ENCODE results near the gene AP2A2. TPM values are rescaled to one million over a fixed set of nuclear protein-coding genes. Genes with fewer than 3 reads are reported as not detected.
A peak's percentile ranks its signal among the peaks of the same experiment; 100 is the strongest.

AP2A2 gene
- total and polyA plus RNA-seq, 10 donors, result 32.7 to 321 (median 153) TPM

DNA sequence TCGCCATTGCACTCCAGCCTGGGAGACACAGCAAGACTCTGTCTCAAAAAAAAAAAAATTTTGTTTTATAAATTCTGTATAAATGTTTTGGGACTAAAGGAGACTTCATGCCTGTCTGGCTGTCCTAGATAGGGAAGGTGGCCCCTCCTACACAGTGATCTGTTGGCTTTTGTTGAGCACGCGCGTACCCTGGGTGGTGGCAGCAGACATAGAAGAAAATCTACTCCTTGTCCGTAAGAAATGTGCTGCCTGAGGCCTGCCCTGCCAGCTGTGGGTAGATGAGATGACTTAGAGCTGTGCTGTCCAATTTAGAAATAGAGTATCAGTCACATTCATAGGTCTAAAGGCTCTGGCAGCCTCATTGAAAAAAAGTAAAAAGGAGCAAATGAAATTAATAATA lies 37.0 kb downstream of the AP2A2 start:
- no peak for DNase-seq
- H3K36me3 ChIP-seq, result peaks cover 0 to 94% (median 31%) of the 10 kb centered on the region in 6 donors
- H3K9me3 ChIP-seq, result no peaks in the 10 kb centered on the region
- no peaks in the 10 kb centered on the region for H3K27me3 ChIP-seq (replicated peaks in 1 of 7)
- TF ChIP-seq POLR2AphosphoS5 (IDR thresholded peaks at IDR 0.05), result no peak
- TF ChIP-seq, protein P1, sequence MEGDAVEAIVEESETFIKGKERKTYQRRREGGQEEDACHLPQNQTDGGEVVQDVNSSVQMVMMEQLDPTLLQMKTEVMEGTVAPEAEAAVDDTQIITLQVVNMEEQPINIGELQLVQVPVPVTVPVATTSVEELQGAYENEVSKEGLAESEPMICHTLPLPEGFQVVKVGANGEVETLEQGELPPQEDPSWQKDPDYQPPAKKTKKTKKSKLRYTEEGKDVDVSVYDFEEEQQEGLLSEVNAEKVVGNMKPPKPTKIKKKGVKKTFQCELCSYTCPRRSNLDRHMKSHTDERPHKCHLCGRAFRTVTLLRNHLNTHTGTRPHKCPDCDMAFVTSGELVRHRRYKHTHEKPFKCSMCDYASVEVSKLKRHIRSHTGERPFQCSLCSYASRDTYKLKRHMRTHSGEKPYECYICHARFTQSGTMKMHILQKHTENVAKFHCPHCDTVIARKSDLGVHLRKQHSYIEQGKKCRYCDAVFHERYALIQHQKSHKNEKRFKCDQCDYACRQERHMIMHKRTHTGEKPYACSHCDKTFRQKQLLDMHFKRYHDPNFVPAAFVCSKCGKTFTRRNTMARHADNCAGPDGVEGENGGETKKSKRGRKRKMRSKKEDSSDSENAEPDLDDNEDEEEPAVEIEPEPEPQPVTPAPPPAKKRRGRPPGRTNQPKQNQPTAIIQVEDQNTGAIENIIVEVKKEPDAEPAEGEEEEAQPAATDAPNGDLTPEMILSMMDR (IDR thresholded peaks at IDR 0.05 in 8 of 11, conservative IDR thresholded peaks at IDR 0.05 in 3 of 11), result no peak
- no peak for TF ChIP-seq POLR2A (IDR thresholded peaks at IDR 0.05)
- no peak overlapping the region for H3K4me3 ChIP-seq
- WGBS, 5 donors, result 88 to 97% (median 95%) methylated on average over 5 of the region's 5 CpGs
- H3K27ac ChIP-seq, result peak overlapping the region in 1 of 8 donors; percentile 38
- intact Hi-C loops (cut with DNase I; ENCODE audit: low total_unique reads), result no loop called here
- peaks cover 0 to 52% (median 26%) of the 10 kb centered on the region in 6 donors for H3K4me1 ChIP-seq

DNA sequence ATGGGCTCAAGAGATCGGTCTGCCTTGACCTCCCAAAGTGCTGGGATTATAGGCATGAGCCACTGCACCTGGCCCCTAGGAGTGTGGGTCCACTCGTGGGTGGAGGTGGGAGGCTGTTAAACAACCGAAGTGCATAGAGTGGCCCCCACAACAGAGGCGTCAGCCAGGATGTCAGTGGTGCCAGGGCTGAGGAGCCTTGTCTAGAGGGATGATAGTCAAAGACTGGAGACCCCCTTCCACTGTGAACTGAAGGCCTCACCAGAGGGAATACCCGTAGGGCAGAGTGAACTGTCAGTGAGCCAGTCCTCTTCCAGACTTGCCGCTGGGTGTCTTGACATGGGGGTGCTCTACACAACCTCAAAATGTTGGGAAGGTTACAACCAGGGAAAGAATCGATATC lies 38.2 kb downstream of the AP2A2 start:
- H3K36me3 ChIP-seq, result peaks cover 0 to 94% (median 31%) of the 10 kb centered on the region in 6 donors
- 94 to 97% (median 96%) methylated on average over 7 of the region's 7 CpGs for WGBS, 5 donors
- peaks cover 0 to 52% (median 31%) of the 10 kb centered on the region in 6 donors for H3K4me1 ChIP-seq
- TF ChIP-seq POLR2A (IDR thresholded peaks at IDR 0.05), result no peak
- no peak for TF ChIP-seq POLR2AphosphoS5 (IDR thresholded peaks at IDR 0.05)
- TF ChIP-seq, protein P1 (IDR thresholded peaks at IDR 0.05 in 8 of 11, conservative IDR thresholded peaks at IDR 0.05 in 3 of 11), result no peak
- H3K4me3 ChIP-seq, result no peak overlapping the region
- no peaks in the 10 kb centered on the region for H3K27me3 ChIP-seq (replicated peaks in 1 of 7)
- H3K27ac ChIP-seq, result no peak overlapping the region
- no peaks in the 10 kb centered on the region for H3K9me3 ChIP-seq
- intact Hi-C loops (cut with DNase I; ENCODE audit: low total_unique reads), result no loop called here
- no peak for DNase-seq

DNA sequence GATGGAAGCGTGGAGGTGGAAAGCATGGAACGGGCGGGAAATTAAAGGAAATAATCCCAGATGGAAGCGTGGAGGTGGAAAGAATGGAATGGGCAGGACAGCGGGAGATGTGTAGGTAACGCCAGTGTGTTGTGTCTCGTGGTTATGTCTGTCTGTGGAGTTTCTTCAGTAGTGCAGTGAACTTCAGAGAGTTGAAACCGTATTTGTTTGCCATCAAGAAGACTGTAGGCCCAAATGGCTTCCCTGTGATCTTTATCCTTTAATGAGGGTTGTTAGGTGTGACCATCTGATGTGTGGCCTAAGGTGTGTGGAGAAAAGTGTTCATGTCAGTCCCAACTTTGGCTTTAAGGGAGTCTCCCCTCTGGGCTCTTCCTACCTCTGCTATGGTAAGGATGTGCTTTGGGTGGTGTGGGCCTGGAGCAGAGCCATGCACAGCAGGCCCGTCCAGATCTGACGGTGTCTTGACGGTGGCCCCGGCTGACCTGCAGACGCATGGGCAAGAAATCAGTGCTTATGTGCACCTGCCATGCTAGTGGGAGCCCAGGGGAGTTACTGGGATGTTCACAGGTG lies 39.6 kb downstream of the AP2A2 start:
- no peak for DNase-seq
- no peaks in the 10 kb centered on the region for H3K9me3 ChIP-seq
- no peak overlapping the region for H3K4me3 ChIP-seq
- H3K27me3 ChIP-seq (replicated peaks in 1 of 7), result no peaks in the 10 kb centered on the region
- peaks cover under 1 to 63% (median 39%) of the 10 kb centered on the region in 6 donors for H3K4me1 ChIP-seq
- intact Hi-C loops (cut with DNase I; ENCODE audit: low total_unique reads), result no loop called here
- WGBS, 5 donors, result 83 to 95% (median 89%) methylated on average over 12 to 13 of the region's 13 CpGs
- H3K27ac ChIP-seq, result no peak overlapping the region
- peaks cover 0 to 94% (median 22%) of the 10 kb centered on the region in 6 donors for H3K36me3 ChIP-seq
- TF ChIP-seq POLR2AphosphoS5 (IDR thresholded peaks at IDR 0.05) (peak in 1 of 3 donors; percentile 15), POLR2A (IDR thresholded peaks at IDR 0.05) (no peak)
- TF ChIP-seq, protein P1 (IDR thresholded peaks at IDR 0.05 in 8 of 11, conservative IDR thresholded peaks at IDR 0.05 in 3 of 11), result no peak

DNA sequence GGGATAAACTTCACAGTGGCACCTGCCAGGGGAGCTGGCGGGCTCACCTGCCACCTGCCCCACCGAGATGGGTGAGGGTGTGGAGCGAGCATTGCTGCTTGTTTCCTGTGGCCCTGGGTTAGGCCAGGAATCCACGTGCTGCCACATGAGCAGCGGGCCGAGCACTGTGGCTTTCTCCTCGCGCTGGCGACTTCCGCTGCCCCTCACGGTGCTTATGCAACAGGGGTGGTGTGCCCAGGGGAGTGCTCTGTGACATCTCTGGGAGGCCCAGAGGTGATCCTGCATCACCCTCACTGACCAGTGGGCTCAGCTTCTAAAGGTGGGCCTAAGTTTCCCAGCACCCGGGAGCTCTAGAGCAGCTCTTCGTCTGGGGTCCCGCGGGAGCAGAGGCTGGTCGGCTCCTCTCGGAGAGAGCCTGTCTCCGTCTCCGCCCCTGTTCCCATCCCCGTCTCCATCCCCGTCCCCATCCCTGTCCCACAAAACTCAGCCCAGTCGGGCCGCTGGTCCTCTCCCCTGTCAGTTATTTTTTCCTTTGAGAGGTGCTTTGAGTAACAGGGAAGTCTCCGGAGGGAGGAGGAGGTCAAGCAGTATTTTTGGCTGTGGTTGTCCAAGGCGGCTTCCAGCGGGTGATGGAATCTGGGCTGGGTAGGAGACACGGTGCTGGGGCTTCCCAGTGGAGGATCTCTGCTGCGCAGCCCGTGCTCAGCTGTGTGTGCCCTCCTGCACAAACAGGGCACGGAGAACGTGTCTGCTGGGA lies 42.5 kb downstream of the AP2A2 start:
- intact Hi-C loops (cut with DNase I; ENCODE audit: low total_unique reads), result no loop called here
- DNase-seq, result peak; percentile 84
- TF ChIP-seq, protein P1 (IDR thresholded peaks at IDR 0.05 in 8 of 11, conservative IDR thresholded peaks at IDR 0.05 in 3 of 11), result no peak
- TF ChIP-seq POLR2AphosphoS5 (IDR thresholded peaks at IDR 0.05), result peak; percentile 42 to 75 (median 67)

More for the DNA sequence above, 42.5 kb downstream of the AP2A2 start:
- H3K27me3 ChIP-seq (replicated peaks in 1 of 7), result no peaks in the 10 kb centered on the region
- peaks cover 7 to 94% (median 27%) of the 10 kb centered on the region in 6 donors for H3K36me3 ChIP-seq
- H3K27ac ChIP-seq, result peak overlapping the region in 5 of 8 donors; percentile 4 to 59 (median 41)
- WGBS, 5 donors, result 67 to 85% (median 71%) methylated on average over 29 to 31 of the region's 31 CpGs
- peaks cover 4 to 69% (median 51%) of the 10 kb centered on the region in 6 donors for H3K4me1 ChIP-seq
- H3K4me3 ChIP-seq, result no peak overlapping the region
- H3K9me3 ChIP-seq, result no peaks in the 10 kb centered on the region
